Keratinocyte (primary cell): Measurements from ENCODE around the gene ISM1. TPM values are rescaled to one million over a fixed set of nuclear protein-coding genes. Genes with fewer than 3 reads are reported as not detected.

Experiments used
- DNase-seq: peaks from one replicate; pipeline ENCODE4 v3.0.0-alpha.2; 2011; ENCODE audit warnings: low read depth, missing footprints, low spot score
- FAIRE-seq: peaks from 2 replicates; lab custom pipeline; 2011; peaks lifted over from hg19 to GRCh38; lab: Jason Lieb, UNC
- H2AFZ ChIP-seq: 2 replicates; pipeline ENCODE4 v1.6.0; 2012; ENCODE audit warnings: low read length, control low read depth, inconsistent platforms; ENCODE audit not compliant: control insufficient read depth
- H3K27ac ChIP-seq: 2 replicates; pipeline ENCODE4 v1.5.1; 2011; ENCODE audit warnings: low read length; ENCODE audit not compliant: control insufficient read depth, insufficient read depth
- H3K27me3 ChIP-seq: 3 replicates; pipeline ENCODE4 v1.6.0; 2011; ENCODE audit warnings: low read length; ENCODE audit not compliant: control insufficient read depth, insufficient read depth; ENCODE audit errors: extremely low read depth
- H3K36me3 ChIP-seq, 2 experiments: 2 replicates in 1 of 2; 3 replicates in 1 of 2; pipeline ENCODE4 v1.5.1; 2011; ENCODE audit warnings: low read length in 2 of 2, mild to moderate bottlenecking in 1 of 2; ENCODE audit not compliant: control insufficient read depth in 2 of 2, insufficient read depth in 2 of 2; ENCODE audit errors: extremely low read depth in 1 of 2
- H3K4me1 ChIP-seq: 3 replicates; pipeline ENCODE4 v1.5.1; 2011; ENCODE audit warnings: low read length; ENCODE audit not compliant: control insufficient read depth, insufficient read depth; ENCODE audit errors: extremely low read depth
- H3K4me2 ChIP-seq: 3 replicates; pipeline ENCODE4 v1.6.0; 2011; ENCODE audit warnings: low read depth, low read length; ENCODE audit not compliant: control insufficient read depth, insufficient read depth; ENCODE audit errors: extremely low read depth
- H3K4me3 ChIP-seq, 3 experiments: fragments of 200-600 bp in 1 of 3; sonication (generic) in 1 of 3; 2 replicates in 2 of 3; 3 replicates in 1 of 3; pipeline ENCODE4 v1.5.1; 2011 to 2016; ENCODE audit warnings: low read length in 3 of 3, mild to moderate bottlenecking in 3 of 3, control low read depth in 2 of 3, inconsistent platforms in 1 of 3, low read depth in 1 of 3, mixed read lengths in 1 of 3, mixed run types in 1 of 3, moderate library complexity in 1 of 3; ENCODE audit not compliant: control insufficient read depth in 2 of 3, insufficient read depth in 2 of 3; ENCODE audit errors: extremely low read depth in 1 of 3
- H3K79me2 ChIP-seq: 2 replicates; pipeline ENCODE4 v1.6.0; 2012; ENCODE audit warnings: low read length; ENCODE audit not compliant: control insufficient read depth, insufficient read depth
- H3K9ac ChIP-seq: 3 replicates; pipeline ENCODE4 v1.6.0; 2011; ENCODE audit warnings: low read length; ENCODE audit not compliant: control insufficient read depth, insufficient read depth; ENCODE audit errors: extremely low read depth
- H3K9me1 ChIP-seq: 3 replicates; pipeline ENCODE4 v1.6.0; 2011; ENCODE audit warnings: low read length; ENCODE audit not compliant: control insufficient read depth, insufficient read depth; ENCODE audit errors: extremely low read depth
- H3K9me3 ChIP-seq: 2 replicates; pipeline ENCODE4 v1.5.1; 2012; ENCODE audit warnings: low read depth, low read length; ENCODE audit not compliant: control insufficient read depth
- H4K20me1 ChIP-seq: 3 replicates; pipeline ENCODE4 v1.6.0; 2011; ENCODE audit warnings: low read length; ENCODE audit not compliant: control insufficient read depth, insufficient read depth; ENCODE audit errors: extremely low read depth
- EZH2 ChIP-seq: IDR thresholded peaks from one replicate; pipeline ENCODE4 v1.6.1; 2012; ENCODE audit warnings: inconsistent platforms, mild to moderate bottlenecking, low read length, moderate library complexity
- dilution Hi-C: fragments of 300-500 bp; cut with MboI; formaldehyde crosslinking; loops from one replicate; pipeline ENCODE4 v1.7.0; 2020; ENCODE audit warnings: low sequenced_read_pairs; ENCODE audit not compliant: extremely low pct_ligation_motif_present
- polyA plus RNA-seq, 5 experiments: library from polyadenylated mRNA; depleted of rRNA in 3 of 5; stranded (reverse) in 3 of 5; stranded (forward) in 1 of 5; unstranded in 1 of 5; fragments of >200 nt; gene quantifications; 1 replicate in 1 of 5; 2 replicates in 3 of 5; 3 replicates in 1 of 5; pipeline versions ENCODE4 v1.2.1 to v1.2.3, GENCODE V29; 2011 to 2012; ENCODE audit warnings: missing spikeins in 2 of 5, low read depth in 1 of 5, low replicate concordance in 1 of 5
- TF ChIP-seq, protein P1 (sequence below), 3 experiments: IDR thresholded peaks in 1 of 3; conservative IDR thresholded peaks in 1 of 3; optimal IDR thresholded peaks in 1 of 3; 2 replicates in 2 of 3; 3 replicates in 1 of 3; pipeline versions ENCODE3 to v1.5.1; 2011; ENCODE audit warnings: low read length in 3 of 3, mild to moderate bottlenecking in 3 of 3, moderate library complexity in 2 of 3, control low read depth in 1 of 3, inconsistent platforms in 1 of 3; ENCODE audit not compliant: insufficient read depth in 2 of 3; ENCODE audit errors: extremely low read depth in 1 of 3

Gene ISM1
- polyA plus RNA-seq, 1 donor (not counting 4 experiments of a cell fraction or from before 2014, with no cell fraction given): 3.3 TPM

GRCh38 chr20:13220194-13220903 is 725 bp upstream of the ISM1 start:
- Histone ChIP-seq H3K9me3 (no peaks in the 10 kb centered on the region), H3K4me1 (peaks cover 8% of the 10 kb centered on the region), H3K9me1 (no peaks in the 10 kb centered on the region), H4K20me1 (no peaks in the 10 kb centered on the region), H3K27me3 (peaks cover 13% of the 10 kb centered on the region), H3K4me2 (peak overlapping the region; percentile 92), H3K27ac (no peak overlapping the region), H2AFZ (peak overlapping the region; percentile 71), H3K4me3 (peak overlapping the region; percentile 53 to 76 (median 65)), H3K36me3 (no peaks in the 10 kb centered on the region), H3K9ac (peak overlapping the region; percentile 58), H3K79me2 (peaks cover 2% of the 10 kb centered on the region)
- dilution Hi-C loops: no loop called here
- no peak for TF ChIP-seq EZH2
- TF ChIP-seq, protein P1, sequence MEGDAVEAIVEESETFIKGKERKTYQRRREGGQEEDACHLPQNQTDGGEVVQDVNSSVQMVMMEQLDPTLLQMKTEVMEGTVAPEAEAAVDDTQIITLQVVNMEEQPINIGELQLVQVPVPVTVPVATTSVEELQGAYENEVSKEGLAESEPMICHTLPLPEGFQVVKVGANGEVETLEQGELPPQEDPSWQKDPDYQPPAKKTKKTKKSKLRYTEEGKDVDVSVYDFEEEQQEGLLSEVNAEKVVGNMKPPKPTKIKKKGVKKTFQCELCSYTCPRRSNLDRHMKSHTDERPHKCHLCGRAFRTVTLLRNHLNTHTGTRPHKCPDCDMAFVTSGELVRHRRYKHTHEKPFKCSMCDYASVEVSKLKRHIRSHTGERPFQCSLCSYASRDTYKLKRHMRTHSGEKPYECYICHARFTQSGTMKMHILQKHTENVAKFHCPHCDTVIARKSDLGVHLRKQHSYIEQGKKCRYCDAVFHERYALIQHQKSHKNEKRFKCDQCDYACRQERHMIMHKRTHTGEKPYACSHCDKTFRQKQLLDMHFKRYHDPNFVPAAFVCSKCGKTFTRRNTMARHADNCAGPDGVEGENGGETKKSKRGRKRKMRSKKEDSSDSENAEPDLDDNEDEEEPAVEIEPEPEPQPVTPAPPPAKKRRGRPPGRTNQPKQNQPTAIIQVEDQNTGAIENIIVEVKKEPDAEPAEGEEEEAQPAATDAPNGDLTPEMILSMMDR (optimal IDR thresholded peaks at IDR 0.05 in 1 of 3, IDR thresholded peaks at IDR 0.05 in 1 of 3, conservative IDR thresholded peaks at IDR 0.05 in 1 of 3; ENCODE audit: extremely low read depth in 1 of 3, insufficient read depth in 2 of 3, low read length in 3 of 3): no peak
- no peak for DNase-seq
- FAIRE-seq: peak; percentile 26

GRCh38 chr20:13221313-13221672 is 219 bp downstream of the ISM1 start:
- Histone ChIP-seq H3K4me3 (peak overlapping the region; percentile 53 to 76 (median 70)), H3K79me2 (peaks cover 2% of the 10 kb centered on the region), H3K27ac (no peak overlapping the region), H3K36me3 (no peaks in the 10 kb centered on the region), H3K9me1 (no peaks in the 10 kb centered on the region), H3K4me1 (peaks cover 8% of the 10 kb centered on the region), H3K4me2 (no peak overlapping the region), H2AFZ (no peak overlapping the region), H4K20me1 (no peaks in the 10 kb centered on the region), H3K27me3 (peaks cover 13% of the 10 kb centered on the region), H3K9me3 (no peaks in the 10 kb centered on the region), H3K9ac (peak overlapping the region; percentile 58)
- no peak for DNase-seq
- dilution Hi-C loops: no loop called here
- TF ChIP-seq, protein P1 (optimal IDR thresholded peaks at IDR 0.05 in 1 of 3, IDR thresholded peaks at IDR 0.05 in 1 of 3, conservative IDR thresholded peaks at IDR 0.05 in 1 of 3; ENCODE audit: extremely low read depth in 1 of 3, insufficient read depth in 2 of 3, low read length in 3 of 3): no peak
- TF ChIP-seq EZH2: no peak
- FAIRE-seq: no peak
